ENCODE measurements around the gene PCARE.

- TF ChIP-seq CTCF (conservative IDR thresholded peaks at IDR 0.05; ENCODE audit: low read length): no peak
- TF ChIP-seq EZH2phosphoT487 (IDR thresholded peaks at IDR 0.05; ENCODE audit: borderline replicate concordance): no peak
Measured at GRCh38 chr2:29110916-29111535, 36.7 kb upstream of the PCARE start.

Measured in Loucy (cell line).